GM08714 (cell line): Measurements from ENCODE around the gene SLC3A2.

Experiments
- H3K4me3 ChIP-seq: fragments of 200-500 bp; sonication (Bioruptor generic); 2 replicates; pipeline ENCODE4 v1.5.1; 2014; ENCODE audit warnings: mild to moderate bottlenecking, low read length, inconsistent platforms
- ZNF274 ChIP-seq: IDR thresholded peaks from 2 replicates; pipeline ENCODE4 v1.6.1; 2012; ENCODE audit warnings: mild to moderate bottlenecking, low read depth, low read length

Gene SLC3A2

DNA sequence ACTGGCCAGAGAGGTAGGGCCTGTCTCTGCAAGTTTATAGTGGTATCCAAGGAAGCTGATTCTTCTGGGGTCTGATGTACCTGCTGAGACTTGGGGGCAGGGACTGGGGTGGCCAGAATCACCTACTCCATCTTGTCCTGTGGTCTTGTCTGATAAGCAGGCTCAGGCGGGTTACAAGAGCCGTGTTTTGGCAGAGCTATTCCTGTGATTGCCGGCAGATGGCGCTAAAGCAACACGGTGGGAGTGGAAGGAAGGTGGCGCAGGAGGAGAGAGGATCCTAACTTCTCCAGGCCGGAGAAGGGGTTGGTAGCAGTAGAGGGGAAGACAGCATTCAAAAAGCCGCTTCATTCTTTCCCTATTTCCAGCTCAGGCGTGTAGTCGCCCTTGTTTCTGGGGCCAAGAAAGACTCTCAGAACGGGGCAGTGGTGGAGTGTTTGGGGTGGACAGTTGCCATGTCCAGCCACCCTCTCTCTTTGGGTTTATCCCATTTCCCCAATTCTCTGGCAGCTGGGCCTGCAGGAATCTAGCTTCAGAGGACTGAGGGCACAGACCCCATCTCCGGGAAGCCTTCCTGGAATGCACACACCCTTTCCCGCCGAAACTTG, 25.3 kb downstream of the SLC3A2 start:
- TF ChIP-seq ZNF274 = no peak
- H3K4me3 ChIP-seq = no peak overlapping the region

DNA sequence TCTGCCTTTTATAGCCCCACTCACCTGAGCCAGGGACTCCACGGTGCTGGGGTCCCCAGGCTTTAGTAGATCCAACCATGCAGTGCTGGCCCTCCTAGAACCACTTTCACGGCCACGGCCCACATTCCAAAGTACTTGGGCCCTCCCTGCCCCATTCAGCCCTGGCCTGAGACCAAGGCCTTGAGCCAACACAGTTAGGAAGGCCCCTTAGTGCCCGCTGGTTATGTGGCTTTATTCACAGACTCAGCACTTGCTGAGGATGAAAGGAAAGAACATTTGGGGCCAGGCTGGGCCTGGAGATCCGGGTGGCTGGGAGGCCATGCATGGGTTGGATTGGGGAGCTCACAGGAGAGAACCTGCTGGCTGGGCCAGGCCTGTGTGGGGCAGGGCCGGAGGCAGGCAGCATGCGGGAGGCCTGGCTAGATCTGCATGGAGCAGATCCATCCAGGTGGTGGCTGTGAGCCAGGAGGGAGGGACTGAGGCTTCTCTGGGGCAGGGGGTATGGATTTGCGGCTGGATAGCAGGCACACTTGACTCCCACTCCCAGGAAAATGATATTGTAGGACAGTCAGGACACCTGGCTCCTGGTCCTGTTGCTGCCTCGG, 27.9 kb downstream of the SLC3A2 start:
- no peak overlapping the region for H3K4me3 ChIP-seq
- no peak for TF ChIP-seq ZNF274

DNA sequence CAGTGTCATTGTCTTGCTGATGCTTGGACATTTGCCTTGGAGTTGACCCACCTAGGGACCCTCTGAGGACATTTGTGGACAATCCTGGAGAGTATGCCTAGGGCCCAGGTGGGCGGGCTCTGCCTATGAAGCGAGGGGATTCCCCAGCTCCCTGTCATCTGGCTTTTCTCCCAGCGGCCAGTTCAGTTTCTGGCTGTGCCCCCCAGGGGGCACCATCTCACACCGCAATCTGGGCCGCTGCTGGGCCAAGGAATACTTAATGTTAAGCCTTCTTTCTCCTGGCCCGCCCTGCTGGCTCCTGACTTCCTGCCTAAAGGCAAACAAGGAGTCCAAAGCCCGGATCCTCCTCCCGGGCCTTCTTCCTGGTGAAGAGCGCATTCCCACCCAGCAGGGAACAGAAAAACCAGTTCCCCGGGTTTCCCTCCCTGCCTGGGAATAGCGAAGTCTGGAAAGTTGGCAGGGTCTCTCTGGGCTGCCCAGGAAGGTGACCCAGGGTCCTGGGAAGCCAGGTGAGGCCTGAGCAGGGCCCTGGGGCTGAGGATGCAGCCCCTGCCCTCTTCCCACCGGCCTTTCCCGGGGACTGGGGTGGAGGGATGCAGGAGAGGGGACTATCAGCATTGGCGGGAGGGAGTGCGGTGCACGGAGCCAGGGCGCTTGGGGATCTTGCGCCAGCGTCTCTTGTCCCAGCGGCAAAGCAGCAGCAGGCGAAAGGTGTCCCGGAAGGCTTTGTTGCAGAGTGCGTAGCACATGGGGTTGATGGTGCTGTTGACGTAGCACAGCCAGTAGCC, 28.6 kb downstream of the SLC3A2 start:
- H3K4me3 ChIP-seq = no peak overlapping the region
- no peak for TF ChIP-seq ZNF274

DNA sequence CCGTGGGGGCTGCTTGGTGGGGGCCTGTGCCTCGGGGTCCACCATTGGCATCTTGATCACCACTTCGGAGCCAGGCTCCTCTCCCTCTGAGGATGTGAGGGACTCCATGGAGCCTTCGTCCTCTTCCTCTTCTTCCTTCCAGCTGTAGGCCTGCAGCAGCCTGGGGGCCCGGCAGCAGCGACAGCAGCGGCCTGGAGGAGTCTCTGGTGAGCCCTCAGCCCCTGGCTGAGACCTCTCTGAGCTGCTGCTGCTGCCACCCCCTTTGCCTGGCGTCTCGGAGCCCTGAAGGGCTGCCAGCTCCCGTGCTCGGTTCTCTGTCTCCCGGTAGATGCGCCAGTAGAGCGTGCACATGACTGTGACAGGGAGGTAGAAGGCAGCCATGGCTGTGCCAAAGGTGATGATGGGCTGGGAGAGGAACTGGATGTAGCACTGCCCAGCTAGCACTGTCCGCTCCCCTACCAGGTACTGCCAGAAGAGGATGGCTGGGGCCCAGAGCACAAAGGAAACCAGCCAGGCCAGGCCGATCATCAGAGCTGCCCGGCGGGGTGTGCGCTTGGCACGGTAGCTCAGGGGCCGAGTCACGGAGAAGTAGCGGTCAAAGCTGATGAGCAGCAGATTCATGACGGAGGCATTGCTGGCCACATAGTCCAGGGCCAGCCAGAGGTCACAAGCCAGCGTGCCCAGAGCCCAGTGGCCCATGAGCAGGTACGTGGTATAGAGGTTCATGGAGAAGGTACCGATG, 29.6 kb downstream of the SLC3A2 start:
- H3K4me3 ChIP-seq = no peak overlapping the region
- TF ChIP-seq ZNF274 = no peak

- TF ChIP-seq ZNF274 = no peak
- no peak overlapping the region for H3K4me3 ChIP-seq
These were observed 30.7 kb downstream of the SLC3A2 start for GRCh38 chr11:62911137-62912130.

GRCh38 chr11:62912268-62912667, 31.6 kb downstream of the SLC3A2 start:
- TF ChIP-seq ZNF274 = no peak
- H3K4me3 ChIP-seq = no peak overlapping the region

GRCh38 chr11:62914416-62914815, 33.7 kb downstream of the SLC3A2 start:
- TF ChIP-seq ZNF274 = no peak
- H3K4me3 ChIP-seq = no peak overlapping the region

GRCh38 chr11:62917906-62918502, 37.3 kb downstream of the SLC3A2 start:
- H3K4me3 ChIP-seq = no peak overlapping the region
- TF ChIP-seq ZNF274 = no peak

GRCh38 chr11:62918531-62918930, 37.8 kb downstream of the SLC3A2 start:
- no peak overlapping the region for H3K4me3 ChIP-seq
- TF ChIP-seq ZNF274 = no peak

GRCh38 chr11:62919476-62919875, 38.8 kb downstream of the SLC3A2 start:
- no peak for TF ChIP-seq ZNF274
- H3K4me3 ChIP-seq = no peak overlapping the region

DNA sequence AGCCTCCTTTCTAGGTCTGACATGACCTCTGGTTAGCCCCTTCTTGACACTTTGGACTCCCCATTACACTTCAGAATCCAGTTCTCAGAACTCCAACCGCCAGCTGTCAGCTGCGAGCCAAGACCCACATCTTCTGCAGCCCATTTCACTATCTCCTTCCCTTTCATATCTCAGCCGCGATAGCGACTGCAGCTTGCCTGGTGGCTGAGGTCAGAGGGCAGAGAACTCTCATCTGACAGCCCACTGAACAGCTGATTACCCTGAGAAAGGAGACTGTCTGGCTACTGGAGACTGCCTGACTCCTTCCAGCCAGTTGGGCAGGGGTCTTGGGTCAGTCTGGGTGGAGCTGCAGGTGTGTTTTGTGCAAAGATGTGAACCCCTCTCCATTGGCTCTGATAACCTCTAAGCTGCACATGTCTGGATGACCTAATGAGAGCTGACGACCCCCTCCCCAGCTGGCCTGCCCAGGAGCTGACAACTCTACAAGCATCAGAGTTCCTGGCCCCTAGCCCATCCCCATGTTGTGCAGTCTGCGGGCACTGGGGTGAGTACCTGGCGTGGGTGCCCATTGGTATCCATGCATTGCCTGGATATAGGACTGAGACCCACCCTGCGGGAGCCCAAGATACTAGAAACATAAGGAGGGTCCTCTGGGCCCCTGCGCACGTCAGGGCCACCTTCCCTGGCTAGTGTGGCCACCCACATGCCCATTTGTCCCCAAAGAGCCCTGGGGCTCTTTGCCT, 39.4 kb downstream of the SLC3A2 start:
- TF ChIP-seq ZNF274 = no peak
- no peak overlapping the region for H3K4me3 ChIP-seq

GRCh38 chr11:62921201-62921572, 40.5 kb downstream of the SLC3A2 start, which contains the start of gene CHRM1:
Gene CHRM1, minus strand, starts transcription at chr11:62921363. Its CDS starts 10,263 bp downstream, at chr11:62911100.
- no peak for TF ChIP-seq ZNF274
- H3K4me3 ChIP-seq = no peak within 1 kb of the TSS

DNA sequence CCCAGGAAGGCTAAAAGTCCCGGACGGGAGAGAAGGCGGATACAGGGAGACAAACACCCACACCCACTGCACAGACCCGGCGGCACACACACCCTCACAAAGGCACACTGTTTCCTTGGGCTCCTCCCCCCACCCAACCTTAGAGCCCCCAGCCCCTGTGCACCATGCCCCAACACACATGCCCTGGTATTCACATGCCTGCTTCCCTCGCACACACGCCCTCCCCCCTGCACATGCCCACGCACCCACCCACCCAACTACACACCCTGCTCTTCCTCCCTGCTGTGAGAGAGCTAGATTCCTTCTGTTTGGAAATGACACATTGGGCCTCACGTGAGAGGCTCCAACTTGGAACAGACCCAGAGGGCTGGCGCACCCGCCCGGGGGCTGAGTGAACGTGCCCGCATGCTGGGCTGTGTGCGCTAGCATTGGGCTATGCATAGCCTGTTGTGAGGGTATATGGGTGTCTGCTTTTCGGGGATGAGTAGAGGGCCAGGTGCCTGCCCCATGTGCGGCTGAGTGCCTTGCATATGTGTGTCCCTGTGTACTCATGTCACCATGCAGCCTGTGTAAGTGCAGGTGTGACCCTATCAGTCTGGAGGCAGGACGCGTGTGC, 41.0 kb downstream of the SLC3A2 start:
- no peak for TF ChIP-seq ZNF274
- no peak overlapping the region for H3K4me3 ChIP-seq
